IPS-20b (cell line): ENCODE results near the gene C20orf202.

Experiments
- H3K27ac ChIP-seq: one replicate; pipeline ENCODE4 v1.5.1; 2013; ENCODE audit warnings: low read length
- H3K27me3 ChIP-seq: 2 replicates; pipeline ENCODE4 v1.6.1; 2013; ENCODE audit warnings: mild to moderate bottlenecking, low read length, inconsistent platforms; ENCODE audit not compliant: insufficient read depth
- H3K36me3 ChIP-seq: 2 replicates; pipeline ENCODE4 v1.6.1; 2013; ENCODE audit warnings: low read depth, mild to moderate bottlenecking, inconsistent platforms, low read length, moderate library complexity; ENCODE audit not compliant: insufficient read depth
- H3K4me1 ChIP-seq: 2 replicates; pipeline ENCODE4 v1.6.1; 2013; ENCODE audit warnings: mild to moderate bottlenecking, control low read depth, inconsistent platforms, low read length, moderate library complexity; ENCODE audit not compliant: insufficient read depth
- H3K4me3 ChIP-seq: 2 replicates; pipeline ENCODE4 v1.5.1; 2013; ENCODE audit warnings: mild to moderate bottlenecking, low read length, inconsistent platforms
- H3K9ac ChIP-seq: 2 replicates; pipeline ENCODE4 v1.6.1; 2013; ENCODE audit warnings: low read depth, mild to moderate bottlenecking, inconsistent platforms, low read length, moderate library complexity
- H3K9me3 ChIP-seq: 2 replicates; pipeline ENCODE4 v1.6.1; 2013; ENCODE audit warnings: mild to moderate bottlenecking, low read depth, low read length, inconsistent platforms; ENCODE audit not compliant: insufficient read depth

Gene C20orf202

DNA sequence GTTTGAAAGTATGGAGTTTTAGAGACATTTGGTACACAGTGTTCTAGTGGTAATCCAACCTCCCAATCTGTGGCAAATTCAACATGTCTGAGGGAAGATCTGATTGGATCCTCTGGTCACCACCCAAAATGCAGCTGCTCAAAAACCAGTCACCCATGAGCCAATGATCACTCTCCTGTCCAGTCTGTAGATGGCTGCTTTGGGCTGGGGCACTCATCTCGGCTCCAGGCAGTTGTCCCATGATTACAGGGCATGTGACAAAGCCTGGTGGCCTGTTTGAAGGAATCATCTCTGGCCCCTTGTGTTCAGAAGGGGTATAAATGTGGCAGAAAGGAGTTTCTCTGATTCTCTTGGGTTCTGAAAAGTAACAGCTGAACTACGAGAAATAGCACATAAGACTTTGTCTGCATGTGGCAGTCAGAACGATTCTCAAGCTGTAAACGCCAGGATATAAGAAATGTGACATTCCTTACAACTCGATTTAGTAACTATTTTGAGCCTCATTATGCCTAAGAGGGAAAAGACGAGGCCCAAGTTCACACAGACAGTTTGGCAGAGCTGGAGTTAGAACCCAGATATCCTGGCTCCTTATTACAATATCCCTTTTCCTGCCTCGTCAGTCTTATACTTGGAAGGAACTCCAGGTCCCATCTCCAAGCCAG, 3.9 kb upstream of the C20orf202 start:
- H3K4me1 ChIP-seq: no peaks in the 10 kb centered on the region; the same call in 1 of the 2 replicates
- no peak overlapping the region for H3K4me3 ChIP-seq
- no peaks in the 10 kb centered on the region for H3K36me3 ChIP-seq
- H3K9ac ChIP-seq: no peak overlapping the region
- peaks cover 7% of the 10 kb centered on the region; the same call in 1 of the 2 replicates for H3K27me3 ChIP-seq
- H3K9me3 ChIP-seq: no peaks in the 10 kb centered on the region
- H3K27ac ChIP-seq: no peak overlapping the region

DNA sequence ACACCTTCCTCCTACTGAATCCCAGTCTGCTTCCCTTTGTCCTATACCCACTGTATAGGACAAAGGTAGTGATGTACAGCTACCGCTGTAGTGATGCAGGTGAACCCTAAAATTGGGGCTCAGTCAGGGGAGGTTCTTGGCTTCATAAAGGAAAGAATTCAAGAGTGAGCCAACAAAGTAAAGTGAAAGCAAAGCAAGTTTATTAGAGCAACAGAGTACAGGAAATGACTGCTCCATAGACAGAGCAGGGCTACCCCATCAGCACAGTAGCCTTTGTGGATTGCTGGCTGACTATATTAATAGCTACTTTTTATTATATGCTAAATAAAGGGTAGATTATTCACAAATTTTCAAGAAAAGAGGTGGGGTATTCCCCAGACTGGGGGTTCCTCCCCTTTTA, 3.3 kb upstream of the C20orf202 start:
- no peak overlapping the region for H3K4me3 ChIP-seq
- H3K27me3 ChIP-seq: peaks cover 7% of the 10 kb centered on the region; the same call in 1 of the 2 replicates
- no peaks in the 10 kb centered on the region; the same call in 1 of the 2 replicates for H3K4me1 ChIP-seq
- H3K9me3 ChIP-seq: no peaks in the 10 kb centered on the region
- H3K9ac ChIP-seq: no peak overlapping the region
- no peak overlapping the region for H3K27ac ChIP-seq
- H3K36me3 ChIP-seq: no peaks in the 10 kb centered on the region

DNA sequence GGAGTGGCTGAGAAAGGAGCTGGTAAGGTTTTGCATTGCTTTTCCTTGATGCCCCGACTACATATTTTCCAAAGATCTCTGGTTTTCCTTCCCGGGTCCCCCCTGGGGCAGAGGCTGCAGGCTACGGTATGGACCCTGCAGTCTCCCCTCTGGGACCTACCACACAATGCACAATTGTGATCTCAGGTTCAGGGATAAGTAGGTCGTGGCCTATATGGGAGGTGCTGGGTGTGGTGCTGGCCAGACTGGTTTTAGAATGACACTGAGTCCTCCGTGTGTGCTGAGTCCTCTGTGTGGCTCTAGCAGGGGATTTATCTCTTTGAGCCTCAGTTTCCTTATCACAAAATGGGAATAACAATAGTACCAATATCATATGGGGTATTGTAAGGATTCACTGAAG, 376 bp downstream of the C20orf202 start:
- Histone ChIP-seq H3K27ac (no peak overlapping the region), H3K27me3 (peaks cover 6% of the 10 kb centered on the region; the same call in 1 of the 2 replicates)

DNA sequence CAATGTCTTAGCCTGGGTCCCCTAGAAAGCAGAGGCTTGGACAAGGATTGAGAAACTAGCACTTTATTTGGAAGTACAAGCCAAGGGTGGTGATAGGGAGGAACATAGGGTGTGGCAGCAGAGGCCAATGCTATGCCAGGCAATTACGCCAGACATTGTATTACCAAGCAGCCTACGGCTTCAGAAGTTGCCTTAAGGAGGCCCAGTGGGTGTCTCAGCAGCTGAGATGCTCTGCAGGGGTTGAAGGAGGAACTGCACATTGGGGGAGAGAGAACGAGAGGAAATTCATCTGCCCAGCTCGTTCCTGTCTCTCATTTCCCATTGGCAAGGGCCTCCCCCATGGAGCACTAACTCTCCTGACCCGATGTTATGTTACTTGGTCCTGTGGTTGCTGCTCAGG, 859 bp downstream of the C20orf202 start:
- Histone ChIP-seq H3K9me3 (no peaks in the 10 kb centered on the region), H3K9ac (no peak overlapping the region), H3K4me3 (no peak overlapping the region), H3K27ac (no peak overlapping the region), H3K4me1 (no peaks in the 10 kb centered on the region; the same call in 1 of the 2 replicates), H3K36me3 (no peaks in the 10 kb centered on the region), H3K27me3 (0 out of 2 replicates have a peak, but pooled peaks cover 1% of the 10 kb centered on the region)

More for the DNA sequence above, 376 bp downstream of the C20orf202 start:
- Histone ChIP-seq H3K4me3 (no peak overlapping the region), H3K9ac (no peak overlapping the region), H3K36me3 (no peaks in the 10 kb centered on the region), H3K4me1 (no peaks in the 10 kb centered on the region; the same call in 1 of the 2 replicates), H3K9me3 (no peaks in the 10 kb centered on the region)

DNA sequence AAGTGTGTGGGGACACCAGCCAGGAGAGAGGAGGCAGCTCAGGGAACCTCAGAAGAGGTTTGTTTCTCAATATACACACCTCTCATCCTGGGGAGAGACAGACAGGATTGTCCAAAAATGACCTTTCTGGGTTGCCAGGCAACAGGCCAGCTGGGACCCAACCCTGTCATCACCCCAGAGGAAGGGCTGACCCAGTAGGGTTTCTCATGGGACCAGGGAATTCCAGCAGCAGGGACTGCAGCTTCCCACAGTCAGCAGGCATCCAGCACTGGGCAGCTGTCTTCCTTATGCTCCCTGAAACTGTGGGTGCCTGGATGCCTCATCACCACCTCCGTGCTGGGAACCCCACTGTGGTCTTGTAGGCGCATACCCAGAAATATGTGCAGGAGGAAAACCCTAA, 1.3 kb downstream of the C20orf202 start:
- Histone ChIP-seq H3K9me3 (no peaks in the 10 kb centered on the region), H3K4me1 (no peaks in the 10 kb centered on the region; the same call in 1 of the 2 replicates), H3K27me3 (peaks cover 4% of the 10 kb centered on the region; the same call in 1 of the 2 replicates), H3K9ac (no peak overlapping the region), H3K27ac (no peak overlapping the region), H3K4me3 (no peak overlapping the region), H3K36me3 (no peaks in the 10 kb centered on the region)

DNA sequence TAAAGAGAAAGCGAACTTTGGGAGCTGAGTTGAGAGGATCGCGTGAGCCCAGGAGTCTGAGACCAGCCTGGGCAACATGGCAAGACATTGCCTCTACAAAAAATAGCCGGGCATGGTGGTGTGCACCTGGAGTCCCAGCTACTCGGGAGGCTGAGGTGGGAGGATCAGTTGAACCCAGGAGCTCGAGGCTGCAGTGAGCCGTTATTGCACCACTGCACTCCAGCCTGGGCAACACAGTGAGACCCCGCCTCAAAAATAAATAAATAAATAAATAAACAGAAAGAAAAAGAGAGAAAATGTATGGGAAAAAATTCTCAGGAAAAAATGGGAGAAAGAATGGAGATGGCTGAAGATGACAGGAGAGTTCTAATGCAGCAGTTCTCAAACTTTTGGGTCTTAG, 2.5 kb downstream of the C20orf202 start:
- Histone ChIP-seq H3K4me1 (no peaks in the 10 kb centered on the region; the same call in 1 of the 2 replicates), H3K27ac (no peak overlapping the region), H3K9ac (no peak overlapping the region), H3K27me3 (peaks cover 8% of the 10 kb centered on the region; the same call in 1 of the 2 replicates), H3K36me3 (no peaks in the 10 kb centered on the region), H3K9me3 (no peaks in the 10 kb centered on the region), H3K4me3 (no peak overlapping the region)

DNA sequence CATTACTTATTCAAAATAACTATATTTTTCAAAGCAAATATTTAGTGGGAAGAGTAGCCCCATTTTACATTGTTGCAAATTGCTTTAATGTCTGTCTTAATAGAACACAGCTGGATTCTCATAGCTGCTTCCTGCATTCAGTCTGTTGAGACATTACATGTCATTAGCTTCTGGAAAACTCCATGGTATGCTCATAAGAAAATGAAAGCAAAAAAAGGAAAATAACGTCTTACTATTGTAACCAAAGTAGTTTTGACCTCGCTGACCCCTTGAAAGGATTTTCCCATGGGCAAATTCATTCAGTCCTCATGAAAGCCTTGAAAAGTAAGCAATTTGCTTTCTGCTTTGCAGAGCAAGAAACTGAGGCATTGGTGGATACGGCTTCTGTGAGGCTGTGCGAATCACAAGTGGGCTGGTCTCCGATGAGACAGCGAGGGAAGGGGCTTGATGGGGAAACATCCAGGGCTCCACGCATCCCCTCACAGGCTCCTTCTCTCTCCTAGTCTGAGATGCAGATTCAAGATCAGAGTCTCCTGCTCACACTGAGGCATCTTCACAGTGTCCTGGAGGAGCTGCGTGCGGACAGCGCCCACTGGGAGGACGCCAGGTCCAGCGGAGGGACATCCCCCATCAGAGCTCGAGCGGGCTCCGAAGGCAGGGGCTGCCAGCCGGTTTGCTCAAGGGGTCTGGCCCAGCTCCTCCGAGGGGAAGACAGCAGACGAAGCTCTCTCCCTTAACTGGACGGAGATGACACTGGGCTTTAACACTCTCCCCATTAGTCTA, 3.3 kb downstream of the C20orf202 start:
- no peak overlapping the region for H3K4me3 ChIP-seq

DNA sequence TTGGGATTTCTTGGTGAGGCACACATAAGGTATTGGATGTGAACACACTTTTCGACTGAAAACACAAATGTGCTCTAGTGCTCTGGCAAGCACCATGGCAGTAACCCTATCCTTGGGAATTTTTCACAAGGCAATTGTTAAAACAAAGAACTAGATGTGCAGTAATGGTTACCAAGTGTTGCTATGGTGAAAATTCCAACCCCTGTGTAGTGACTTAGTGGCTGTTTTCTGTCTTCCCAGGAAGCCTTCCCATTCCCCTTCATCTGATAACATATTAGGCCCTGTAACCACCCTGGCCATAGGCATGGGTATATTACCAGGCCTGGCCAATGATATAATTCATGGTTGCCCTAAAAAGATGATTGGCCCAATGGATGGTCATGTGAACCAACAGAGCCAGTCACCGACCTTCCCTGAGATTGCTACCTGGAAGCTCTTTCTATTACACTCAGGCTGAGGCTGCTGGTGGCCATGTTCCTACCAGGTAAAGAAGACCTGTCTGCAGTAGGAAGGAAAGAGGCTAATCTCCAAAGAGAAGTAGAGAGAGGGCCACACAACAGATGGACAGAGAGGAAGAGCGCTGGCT, 4.1 kb downstream of the C20orf202 start:
- Histone ChIP-seq H3K27me3 (peaks cover 16% of the 10 kb centered on the region), H3K9me3 (no peaks in the 10 kb centered on the region), H3K36me3 (no peaks in the 10 kb centered on the region), H3K4me1 (peaks cover 4% of the 10 kb centered on the region; the same call in 1 of the 2 replicates), H3K9ac (no peak overlapping the region), H3K4me3 (no peak overlapping the region), H3K27ac (no peak overlapping the region)

More for the DNA sequence above, 3.3 kb downstream of the C20orf202 start:
- Histone ChIP-seq H3K9ac (no peak overlapping the region), H3K36me3 (no peaks in the 10 kb centered on the region), H3K9me3 (no peaks in the 10 kb centered on the region), H3K27me3 (peaks cover 8% of the 10 kb centered on the region; the same call in 1 of the 2 replicates), H3K27ac (no peak overlapping the region), H3K4me1 (no peaks in the 10 kb centered on the region; the same call in 1 of the 2 replicates)

DNA sequence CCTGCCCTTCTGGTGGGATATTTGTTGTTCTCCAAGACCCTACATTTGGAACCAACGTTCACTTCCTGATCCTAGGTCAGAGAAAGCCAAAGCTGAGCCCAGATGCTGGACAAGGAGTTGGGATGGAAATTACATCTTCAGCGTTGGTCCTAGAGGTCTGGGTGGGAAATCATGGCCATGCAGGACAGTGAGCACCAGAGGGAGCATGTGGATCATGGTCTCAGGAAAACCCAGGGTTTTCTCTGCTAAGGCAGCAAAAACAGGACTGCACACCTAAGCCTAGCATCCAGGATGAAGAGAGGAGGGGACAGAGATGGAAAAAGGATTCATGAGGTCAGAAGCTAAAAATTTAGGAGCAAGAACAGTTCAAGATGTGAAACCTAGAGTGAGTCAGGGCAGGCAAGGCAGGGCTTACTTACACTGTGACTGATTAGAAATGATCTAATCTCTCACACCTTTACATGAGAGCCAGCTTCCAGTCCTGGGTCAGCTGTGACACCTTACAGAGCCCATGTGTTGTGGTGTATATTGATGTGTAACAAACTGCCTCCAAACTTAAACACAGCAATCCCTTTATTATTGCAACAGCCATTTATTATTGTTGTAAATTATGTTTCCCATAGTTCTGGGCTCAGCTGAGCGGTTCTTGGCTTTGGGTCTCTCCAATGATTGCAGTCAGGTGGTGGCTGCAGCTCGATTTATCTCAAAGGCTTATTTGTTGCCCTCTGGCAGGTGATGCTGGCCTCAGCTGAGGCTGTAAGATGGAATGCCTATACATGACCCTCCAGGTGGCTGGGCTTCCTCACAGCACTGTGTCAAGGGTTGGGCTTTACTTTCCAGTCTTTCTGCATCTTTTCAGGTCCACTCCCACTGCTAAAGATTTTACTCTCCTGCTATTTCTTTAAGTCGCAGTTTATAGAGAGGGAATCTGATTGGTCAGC, 6.5 kb downstream of the C20orf202 start:
- H3K9ac ChIP-seq: no peak overlapping the region
- H3K4me3 ChIP-seq: no peak overlapping the region
- H3K36me3 ChIP-seq: no peaks in the 10 kb centered on the region
- H3K27ac ChIP-seq: no peak overlapping the region
- H3K27me3 ChIP-seq: peaks cover 25% of the 10 kb centered on the region
- H3K4me1 ChIP-seq: peaks cover 7% of the 10 kb centered on the region; the same call in 1 of the 2 replicates
- H3K9me3 ChIP-seq: no peaks in the 10 kb centered on the region

DNA sequence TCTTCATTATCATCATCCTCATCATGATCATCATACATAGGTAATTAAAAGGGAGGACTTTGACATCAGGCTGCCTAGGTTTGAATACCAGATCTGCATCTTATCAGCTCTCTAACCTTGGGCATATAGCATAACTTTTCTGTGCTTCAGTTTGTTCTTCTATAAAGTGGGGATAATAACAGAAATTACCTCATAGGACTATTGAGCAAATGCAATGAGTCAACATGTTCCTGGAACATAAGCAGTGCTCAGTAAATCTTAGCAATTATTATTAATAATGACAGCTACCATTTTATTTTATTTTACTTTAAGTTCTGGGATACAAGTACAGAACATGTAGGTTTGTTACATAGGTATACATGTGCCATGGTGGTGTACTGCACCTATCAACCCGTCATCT, 7.2 kb downstream of the C20orf202 start:
- no peak overlapping the region for H3K9ac ChIP-seq
- H3K4me3 ChIP-seq: no peak overlapping the region

DNA sequence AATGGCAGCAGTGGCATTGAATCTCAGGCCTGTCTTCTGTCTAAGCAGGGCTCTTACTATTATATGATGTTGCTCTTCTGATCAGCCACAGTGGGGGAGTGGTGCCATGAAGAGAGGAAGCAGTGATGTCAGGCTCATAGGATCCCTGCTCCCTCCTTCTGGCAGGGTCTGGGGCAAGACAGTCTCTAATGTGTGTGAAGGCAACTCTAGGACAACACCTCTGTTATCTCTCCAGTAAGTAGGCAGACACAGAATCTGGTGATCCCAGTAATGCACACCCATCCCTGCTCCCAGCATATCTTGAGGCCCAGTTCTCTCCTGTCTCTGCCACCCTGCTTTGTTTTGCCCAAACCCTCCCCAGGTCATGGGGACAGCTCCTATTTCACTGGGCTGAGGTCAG, 8.8 kb downstream of the C20orf202 start:
- no peaks in the 10 kb centered on the region for H3K9me3 ChIP-seq
- H3K4me1 ChIP-seq: peaks cover 7% of the 10 kb centered on the region; the same call in 1 of the 2 replicates
- H3K36me3 ChIP-seq: no peaks in the 10 kb centered on the region
- peak overlapping the region; percentile 10; the same call in 1 of the 2 replicates for H3K9ac ChIP-seq
- no peak overlapping the region for H3K4me3 ChIP-seq
- peaks cover 25% of the 10 kb centered on the region for H3K27me3 ChIP-seq
- H3K27ac ChIP-seq: no peak overlapping the region

More for the DNA sequence above, 7.2 kb downstream of the C20orf202 start:
- Histone ChIP-seq H3K4me1 (peaks cover 7% of the 10 kb centered on the region; the same call in 1 of the 2 replicates), H3K27ac (no peak overlapping the region), H3K27me3 (peaks cover 25% of the 10 kb centered on the region), H3K9me3 (no peaks in the 10 kb centered on the region), H3K36me3 (no peaks in the 10 kb centered on the region)
